Thymus (tissue), 11 donors: ENCODE measurements around the gene LIMS2. TPM values are rescaled to one million over a fixed set of nuclear protein-coding genes. Genes with fewer than 3 reads are reported as not detected.

Experiments used
- DNase-seq, 9 donors: peaks; one replicate each; pipeline ENCODE4 v3.0.0-alpha.2; 2013; ENCODE audit warnings: low spot score in 9 of 9, low read depth in 6 of 9, missing footprints in 1 of 9
- H3K27ac ChIP-seq, 2 donors: one replicate each; pipeline ENCODE4 v1.5.1; 2013; ENCODE audit warnings: control low read depth in 1 of 2, low read depth in 1 of 2, low read length in 1 of 2, mild to moderate bottlenecking in 1 of 2, moderate library complexity in 1 of 2
- H3K27me3 ChIP-seq, 2 donors: one replicate each; pipeline ENCODE4 v1.5.1; 2013; ENCODE audit warnings: low read length in 1 of 2; ENCODE audit not compliant: control insufficient read depth in 2 of 2, insufficient read depth in 1 of 2
- H3K36me3 ChIP-seq, 2 donors: one replicate each; pipeline ENCODE4 v1.5.1; 2013; ENCODE audit warnings: low read length in 1 of 2, mild to moderate bottlenecking in 1 of 2, moderate library complexity in 1 of 2; ENCODE audit not compliant: control insufficient read depth in 2 of 2, insufficient read depth in 2 of 2
- H3K4me1 ChIP-seq, 2 donors: one replicate each; pipeline ENCODE4 v1.5.1; 2013; ENCODE audit warnings: low read length in 2 of 2; ENCODE audit not compliant: control insufficient read depth in 2 of 2, insufficient read depth in 2 of 2
- H3K4me3 ChIP-seq, 2 donors: one replicate each; pipeline ENCODE4 v1.5.1; 2013; ENCODE audit warnings: low read length in 2 of 2, control low read depth in 1 of 2, mild to moderate bottlenecking in 1 of 2
- H3K9me3 ChIP-seq, 2 donors: one replicate each; pipeline ENCODE4 v1.5.1; 2013; ENCODE audit warnings: low read length in 1 of 2, mild to moderate bottlenecking in 1 of 2; ENCODE audit not compliant: control insufficient read depth in 2 of 2, insufficient read depth in 1 of 2
- WGBS: extraction: QIAGEN DNeasy Blood & Tissue Kit; methylation state at CpG from one replicate; pipeline ENCODE4 v1.1.7; 2013; 5-methylcytosine and 5-hydroxymethylcytosine counted together
- polyA plus RNA-seq: library from polyadenylated mRNA; stranded (reverse); fragments of 200-250 nt; gene quantifications from one replicate; pipeline ENCODE4 v1.2.3, GENCODE V29; 2013
- total RNA-seq: library from RNA; stranded (reverse); fragments of 120-200 nt; gene quantifications from one replicate; pipeline ENCODE4 v1.2.4, GENCODE V29; 2013
- donor health status: healthy.

Gene LIMS2
- total and polyA plus RNA-seq, 2 donors = 8.7 to 45.1 TPM

GRCh38 chr2:127608061-127609030, 67.0 kb downstream of the LIMS2 start:
- WGBS = 83% methylated on average over 25 of the region's 25 CpGs
- DNase-seq = no peak
- H3K4me1 ChIP-seq = peaks cover 11 to 30% of the 10 kb centered on the region in 2 donors
- H3K4me3 ChIP-seq = no peak overlapping the region
- H3K36me3 ChIP-seq = no peaks in the 10 kb centered on the region
- no peaks in the 10 kb centered on the region for H3K27me3 ChIP-seq
- peaks cover 2 to 19% of the 10 kb centered on the region in 2 donors for H3K9me3 ChIP-seq
- no peak overlapping the region for H3K27ac ChIP-seq

- no peaks in the 10 kb centered on the region for H3K36me3 ChIP-seq
- H3K27me3 ChIP-seq = no peaks in the 10 kb centered on the region
- DNase-seq = no peak
- H3K27ac ChIP-seq = no peak overlapping the region
- WGBS = 98% methylated on average over 9 of the region's 9 CpGs
- peaks cover 2 to 15% of the 10 kb centered on the region in 2 donors for H3K9me3 ChIP-seq
- H3K4me3 ChIP-seq = no peak overlapping the region
- H3K4me1 ChIP-seq = peaks cover 11 to 30% of the 10 kb centered on the region in 2 donors
These were observed 67.9 kb downstream of the LIMS2 start for GRCh38 chr2:127607399-127607908.

- no peak for DNase-seq
- H3K27me3 ChIP-seq = no peaks in the 10 kb centered on the region
- H3K27ac ChIP-seq = no peak overlapping the region
- H3K4me3 ChIP-seq = no peak overlapping the region
- H3K4me1 ChIP-seq = peaks cover 11 to 30% of the 10 kb centered on the region in 2 donors
- WGBS = 97% methylated on average over 17 of the region's 17 CpGs
- no peaks in the 10 kb centered on the region for H3K36me3 ChIP-seq
- H3K9me3 ChIP-seq = peaks cover 0 to 10% of the 10 kb centered on the region in 2 donors
These were observed 68.5 kb downstream of the LIMS2 start for GRCh38 chr2:127606625-127607398.

GRCh38 chr2:127605691-127606263, 69.6 kb downstream of the LIMS2 start:
- Histone ChIP-seq H3K4me1 (peaks cover 11 to 30% of the 10 kb centered on the region in 2 donors), H3K9me3 (peaks cover 0 to under 1% of the 10 kb centered on the region in 2 donors), H3K4me3 (no peak overlapping the region), H3K36me3 (no peaks in the 10 kb centered on the region), H3K27me3 (no peaks in the 10 kb centered on the region), H3K27ac (no peak overlapping the region)
- 93% methylated on average over 7 of the region's 7 CpGs for WGBS
- DNase-seq = no peak

- 96% methylated on average over 8 of the region's 8 CpGs for WGBS
These were observed 70.3 kb downstream of the LIMS2 start for GRCh38 chr2:127604986-127605385.

GRCh38 chr2:127599211-127599610, 76.1 kb downstream of the LIMS2 start:
- 95% methylated on average over 3 of the region's 3 CpGs for WGBS
- Histone ChIP-seq H3K27ac (no peak overlapping the region), H3K36me3 (no peaks in the 10 kb centered on the region), H3K4me3 (no peak overlapping the region), H3K9me3 (peaks cover 0 to 10% of the 10 kb centered on the region in 2 donors), H3K4me1 (peaks cover 2 to 3% of the 10 kb centered on the region in 2 donors), H3K27me3 (no peaks in the 10 kb centered on the region)
- DNase-seq = no peak

More at GRCh38 chr2:127604986-127605385, 70.3 kb downstream of the LIMS2 start:
- Histone ChIP-seq H3K4me3 (no peak overlapping the region), H3K9me3 (no peaks in the 10 kb centered on the region), H3K27ac (no peak overlapping the region), H3K27me3 (no peaks in the 10 kb centered on the region), H3K36me3 (no peaks in the 10 kb centered on the region), H3K4me1 (peaks cover 10 to 29% of the 10 kb centered on the region in 2 donors)
- DNase-seq = no peak

GRCh38 chr2:127598711-127599110, 76.6 kb downstream of the LIMS2 start:
- no peaks in the 10 kb centered on the region for H3K27me3 ChIP-seq
- H3K4me1 ChIP-seq = peaks cover 0 to 2% of the 10 kb centered on the region in 2 donors
- WGBS = 95% methylated on average over 3 of the region's 3 CpGs
- H3K4me3 ChIP-seq = no peak overlapping the region
- H3K36me3 ChIP-seq = no peaks in the 10 kb centered on the region
- H3K9me3 ChIP-seq = peaks cover 0 to 10% of the 10 kb centered on the region in 2 donors
- DNase-seq = no peak
- H3K27ac ChIP-seq = no peak overlapping the region

GRCh38 chr2:127597984-127598380, 77.3 kb downstream of the LIMS2 start:
- peaks cover 0 to 2% of the 10 kb centered on the region in 2 donors for H3K4me1 ChIP-seq
- 49% methylated on average over 4 of the region's 4 CpGs for WGBS
- H3K27ac ChIP-seq = no peak overlapping the region

More at GRCh38 chr2:127597984-127598380, 77.3 kb downstream of the LIMS2 start:
- H3K9me3 ChIP-seq = peaks cover 0 to 10% of the 10 kb centered on the region in 2 donors
- no peaks in the 10 kb centered on the region for H3K36me3 ChIP-seq
- H3K27me3 ChIP-seq = no peaks in the 10 kb centered on the region
- no peak for DNase-seq
- H3K4me3 ChIP-seq = no peak overlapping the region
